ENCODE measurements around the gene TLR10. TPM values are rescaled to one million over a fixed set of nuclear protein-coding genes. Genes with fewer than 3 reads are reported as not detected.

The TLR10 gene
- total and polyA plus RNA-seq, 5 donors: 0.06 TPM; not detected in 4

GRCh38 chr4:38745881-38746280 is 36.9 kb downstream of the TLR10 start:
- ATAC-seq: no peak
- WGBS: 97% methylated on average over 5 of the region's 5 CpGs

GRCh38 chr4:38743866-38744265 is 38.9 kb downstream of the TLR10 start:
- no peaks in the 10 kb centered on the region for H3K4me1 ChIP-seq (ENCODE audit: control insufficient read depth, insufficient read depth, low read length)
- intact Hi-C loops (cut with DNase I): no loop called here
- H3K27me3 ChIP-seq (ENCODE audit: control insufficient read depth, insufficient read depth): no peaks in the 10 kb centered on the region
- H3K9me3 ChIP-seq (ENCODE audit: control insufficient read depth, low read length): no peaks in the 10 kb centered on the region
- ATAC-seq: no peak
- H3K4me3 ChIP-seq (ENCODE audit: low read length): no peak overlapping the region
- WGBS: 67% methylated on average over 1 of the region's 1 CpG
- no peak overlapping the region for H3K27ac ChIP-seq (ENCODE audit: low read length)
- peak in 1 of 3 donors; percentile 44 for DNase-seq

More at GRCh38 chr4:38745881-38746280, 36.9 kb downstream of the TLR10 start:
- Histone ChIP-seq H3K27ac (ENCODE audit: low read length) (no peak overlapping the region), H3K9me3 (ENCODE audit: control insufficient read depth, low read length) (no peaks in the 10 kb centered on the region), H3K27me3 (ENCODE audit: control insufficient read depth, insufficient read depth) (no peaks in the 10 kb centered on the region), H3K4me3 (ENCODE audit: low read length) (no peak overlapping the region), H3K4me1 (ENCODE audit: control insufficient read depth, insufficient read depth, low read length) (no peaks in the 10 kb centered on the region)
- intact Hi-C loops (cut with DNase I): no loop called here
- no peak for DNase-seq

DNA sequence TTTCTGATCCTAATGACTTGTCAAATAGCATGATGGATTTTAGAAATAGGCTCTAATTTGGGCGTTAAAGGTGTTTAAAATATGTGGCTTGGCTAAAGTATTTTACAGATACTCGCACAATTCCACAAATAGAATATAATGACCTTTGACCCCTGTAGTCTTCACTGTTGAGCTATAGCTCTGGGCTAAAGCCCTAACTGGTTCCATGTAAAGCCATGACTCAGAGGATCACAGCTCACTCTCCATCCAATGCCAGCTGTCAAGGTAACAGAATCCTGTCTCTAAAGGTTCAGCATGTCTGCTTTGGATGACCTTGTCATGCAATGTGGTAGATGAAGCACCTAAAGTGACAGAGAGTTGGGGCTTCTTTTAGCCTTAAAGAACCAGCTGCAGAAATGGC is 42.5 kb downstream of the TLR10 start:
- WGBS: 90% methylated on average over 2 of the region's 2 CpGs
- no peak overlapping the region for H3K4me3 ChIP-seq (ENCODE audit: low read length)
- intact Hi-C loops (cut with DNase I): no loop called here
- no peaks in the 10 kb centered on the region for H3K9me3 ChIP-seq (ENCODE audit: control insufficient read depth, low read length)
- no peak for DNase-seq
- no peak overlapping the region for H3K27ac ChIP-seq (ENCODE audit: low read length)
- no peaks in the 10 kb centered on the region for H3K4me1 ChIP-seq (ENCODE audit: control insufficient read depth, insufficient read depth, low read length)
- no peak for ATAC-seq
- no peaks in the 10 kb centered on the region for H3K27me3 ChIP-seq (ENCODE audit: control insufficient read depth, insufficient read depth)

GRCh38 chr4:38738940-38739803 is 43.6 kb downstream of the TLR10 start:
- ATAC-seq (no peak), DNase-seq (no peak)
- WGBS: 94% methylated on average over 6 of the region's 6 CpGs
- H3K27me3 ChIP-seq (ENCODE audit: control insufficient read depth, insufficient read depth): no peaks in the 10 kb centered on the region
- no peak overlapping the region for H3K27ac ChIP-seq (ENCODE audit: low read length)
- H3K4me3 ChIP-seq (ENCODE audit: low read length): no peak overlapping the region
- H3K4me1 ChIP-seq (ENCODE audit: control insufficient read depth, insufficient read depth, low read length): no peaks in the 10 kb centered on the region
- intact Hi-C loops (cut with DNase I): loop anchor here in 1 of 4 donors (10.0 kb wide), 1 partner anchor 674 kb away; no protein-coding TSS in a partner anchor
- H3K9me3 ChIP-seq (ENCODE audit: control insufficient read depth, low read length): no peaks in the 10 kb centered on the region

DNA sequence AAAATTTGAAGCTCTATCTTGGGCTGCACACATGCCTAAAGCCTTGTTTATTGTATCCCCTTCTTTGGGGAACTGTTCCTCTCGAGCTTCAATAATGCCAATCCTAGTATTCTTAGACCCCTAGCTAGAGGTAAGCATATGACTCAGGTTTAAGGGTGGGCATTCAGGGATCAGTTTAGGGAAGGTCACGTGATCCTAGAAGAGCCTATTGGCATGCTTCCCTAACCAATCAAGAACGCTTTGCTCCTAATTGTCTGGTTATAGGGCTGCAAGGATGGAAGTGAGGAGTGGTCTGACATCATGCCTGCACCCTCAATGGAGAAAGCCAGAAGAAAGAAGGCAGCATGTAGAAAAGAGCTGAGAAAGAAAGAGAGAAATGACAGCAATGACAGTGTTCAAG is 46.9 kb downstream of the TLR10 start:
- Histone ChIP-seq H3K9me3 (ENCODE audit: control insufficient read depth, low read length) (no peaks in the 10 kb centered on the region), H3K4me3 (ENCODE audit: low read length) (no peak overlapping the region), H3K27ac (ENCODE audit: low read length) (no peak overlapping the region), H3K4me1 (ENCODE audit: control insufficient read depth, insufficient read depth, low read length) (no peaks in the 10 kb centered on the region), H3K27me3 (ENCODE audit: control insufficient read depth, insufficient read depth) (no peaks in the 10 kb centered on the region)
- WGBS: 89% methylated on average over 3 of the region's 3 CpGs
- ATAC-seq (no peak), DNase-seq (no peak)
- intact Hi-C loops (cut with DNase I): loop anchor here in 1 of 4 donors (10.0 kb wide), 1 partner anchor 671 kb away; no protein-coding TSS in a partner anchor

- no peak overlapping the region for H3K4me3 ChIP-seq (ENCODE audit: low read length)
- intact Hi-C loops (cut with DNase I): loop anchor here in 2 of 4 donors (5.0 to 10.0 kb wide), 2 partner anchors 670 to 673 kb away; no protein-coding TSS in a partner anchor
- 72% methylated on average over 2 of the region's 2 CpGs for WGBS
Measured at GRCh38 chr4:38734911-38735310, 47.9 kb downstream of the TLR10 start.

GRCh38 chr4:38734446-38734845 is 48.3 kb downstream of the TLR10 start:
- Histone ChIP-seq H3K27me3 (ENCODE audit: control insufficient read depth, insufficient read depth) (no peaks in the 10 kb centered on the region), H3K9me3 (ENCODE audit: control insufficient read depth, low read length) (no peaks in the 10 kb centered on the region), H3K4me1 (ENCODE audit: control insufficient read depth, insufficient read depth, low read length) (no peaks in the 10 kb centered on the region), H3K4me3 (ENCODE audit: low read length) (no peak overlapping the region), H3K27ac (ENCODE audit: low read length) (no peak overlapping the region)
- DNase-seq: no peak
- WGBS: 87% methylated on average over 5 of the region's 5 CpGs
- intact Hi-C loops (cut with DNase I): loop anchor here in 2 of 4 donors (5.0 to 10.0 kb wide), 2 partner anchors 670 to 672 kb away; no protein-coding TSS in a partner anchor
- no peak for ATAC-seq

More at GRCh38 chr4:38734911-38735310, 47.9 kb downstream of the TLR10 start:
- ATAC-seq (no peak), DNase-seq (no peak)
- Histone ChIP-seq H3K27me3 (ENCODE audit: control insufficient read depth, insufficient read depth) (no peaks in the 10 kb centered on the region), H3K27ac (ENCODE audit: low read length) (no peak overlapping the region), H3K4me1 (ENCODE audit: control insufficient read depth, insufficient read depth, low read length) (no peaks in the 10 kb centered on the region), H3K9me3 (ENCODE audit: control insufficient read depth, low read length) (no peaks in the 10 kb centered on the region)

GRCh38 chr4:38733663-38734062 is 49.1 kb downstream of the TLR10 start:
- Histone ChIP-seq H3K27ac (ENCODE audit: low read length) (no peak overlapping the region), H3K4me1 (ENCODE audit: control insufficient read depth, insufficient read depth, low read length) (no peaks in the 10 kb centered on the region), H3K9me3 (ENCODE audit: control insufficient read depth, low read length) (no peaks in the 10 kb centered on the region), H3K27me3 (ENCODE audit: control insufficient read depth, insufficient read depth) (no peaks in the 10 kb centered on the region), H3K4me3 (ENCODE audit: low read length) (no peak overlapping the region)
- 98% methylated on average over 2 of the region's 2 CpGs for WGBS
- ATAC-seq: no peak
- intact Hi-C loops (cut with DNase I): loop anchor here in 2 of 4 donors (5.0 to 10.0 kb wide), 2 partner anchors 669 to 671 kb away; no protein-coding TSS in a partner anchor
- DNase-seq: no peak

DNA sequence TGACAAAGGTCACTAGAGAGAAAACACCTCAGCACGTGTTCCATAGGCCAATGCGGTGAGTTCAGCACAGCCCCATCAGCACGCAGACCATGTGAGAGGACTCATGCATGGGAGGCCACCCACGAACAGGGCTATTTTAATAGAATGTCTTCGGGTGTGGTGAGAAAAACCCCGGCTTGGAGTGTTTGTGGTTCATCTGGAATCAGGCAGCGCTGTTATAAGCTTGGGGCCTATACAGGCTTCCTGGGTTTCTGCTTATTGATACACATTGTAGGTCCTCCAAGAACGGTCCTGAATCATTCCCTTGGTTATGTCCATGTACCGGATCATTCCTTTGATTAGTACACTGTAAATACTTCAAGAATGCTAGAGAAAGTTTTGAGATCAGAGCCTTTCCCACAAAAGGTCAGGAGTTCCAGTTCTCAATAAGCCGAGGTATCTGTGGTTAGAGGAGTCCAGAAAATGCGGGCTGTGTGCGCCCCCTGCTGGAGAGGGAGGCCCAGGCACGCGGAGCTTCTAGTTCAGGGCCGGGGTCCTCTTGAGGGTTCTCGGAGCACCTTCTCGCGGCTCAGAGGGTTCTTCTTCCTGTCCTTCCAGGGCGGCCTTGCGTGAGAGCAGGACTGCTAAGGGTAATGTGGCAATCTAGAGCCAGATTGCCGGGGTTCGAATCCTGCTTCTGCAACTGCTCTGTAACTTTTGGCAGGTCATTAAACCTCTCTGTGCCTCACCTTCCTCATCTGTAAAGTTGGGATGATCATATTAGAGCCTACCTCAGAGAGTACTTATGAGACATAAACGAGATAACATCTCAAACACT is 51.8 kb downstream of the TLR10 start:
- H3K27me3 ChIP-seq (ENCODE audit: control insufficient read depth, insufficient read depth): no peaks in the 10 kb centered on the region
- 38% methylated on average over 23 of the region's 23 CpGs for WGBS
- no peak overlapping the region for H3K27ac ChIP-seq (ENCODE audit: low read length)
- H3K9me3 ChIP-seq (ENCODE audit: control insufficient read depth, low read length): no peaks in the 10 kb centered on the region
- intact Hi-C loops (cut with DNase I): loop anchor here in 3 of 4 donors (2.0 to 10.0 kb wide), 6 partner anchors 412 to 669 kb away; no protein-coding TSS in a partner anchor
- peak; percentile 85 to 88 for ATAC-seq
- no peak overlapping the region for H3K4me3 ChIP-seq (ENCODE audit: low read length)
- H3K4me1 ChIP-seq (ENCODE audit: control insufficient read depth, insufficient read depth, low read length): no peaks in the 10 kb centered on the region
- DNase-seq: peak; percentile 81 to 94 (median 93)

DNA sequence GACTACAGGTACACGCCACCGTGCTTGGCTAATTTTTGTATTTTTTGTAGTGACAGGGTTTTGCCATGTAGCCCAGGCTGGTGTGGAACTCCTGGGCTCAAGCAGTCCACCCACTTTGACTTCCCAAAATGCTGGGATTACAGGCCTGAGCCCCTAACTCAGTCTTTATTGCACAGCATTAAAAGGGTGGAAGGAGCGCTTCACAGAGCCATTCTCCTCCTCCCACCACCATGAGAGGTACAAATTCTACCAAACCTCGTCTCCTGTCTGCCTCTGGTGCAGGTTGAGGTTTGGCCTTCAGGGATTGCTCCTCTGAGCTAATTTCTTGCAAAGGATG is 52.3 kb downstream of the TLR10 start:
- DNase-seq: no peak

More for the DNA sequence above, 52.3 kb downstream of the TLR10 start:
- Histone ChIP-seq H3K9me3 (ENCODE audit: control insufficient read depth, low read length) (no peaks in the 10 kb centered on the region), H3K4me3 (ENCODE audit: low read length) (no peak overlapping the region), H3K4me1 (ENCODE audit: control insufficient read depth, insufficient read depth, low read length) (no peaks in the 10 kb centered on the region), H3K27me3 (ENCODE audit: control insufficient read depth, insufficient read depth) (no peaks in the 10 kb centered on the region), H3K27ac (ENCODE audit: low read length) (no peak overlapping the region)
- ATAC-seq: no peak
- intact Hi-C loops (cut with DNase I): loop anchor here in 3 of 4 donors (2.0 to 10.0 kb wide), 6 partner anchors 412 to 668 kb away; no protein-coding TSS in a partner anchor
- 97% methylated on average over 4 of the region's 4 CpGs for WGBS
